ENCODE results near the gene PHACTR1.
"Not testable (repeated sequence)": the region's sequence is repeated elsewhere in the genome, so short reads cannot be mapped to it uniquely, and the experiment has no call there.

PHACTR1 gene

DNA sequence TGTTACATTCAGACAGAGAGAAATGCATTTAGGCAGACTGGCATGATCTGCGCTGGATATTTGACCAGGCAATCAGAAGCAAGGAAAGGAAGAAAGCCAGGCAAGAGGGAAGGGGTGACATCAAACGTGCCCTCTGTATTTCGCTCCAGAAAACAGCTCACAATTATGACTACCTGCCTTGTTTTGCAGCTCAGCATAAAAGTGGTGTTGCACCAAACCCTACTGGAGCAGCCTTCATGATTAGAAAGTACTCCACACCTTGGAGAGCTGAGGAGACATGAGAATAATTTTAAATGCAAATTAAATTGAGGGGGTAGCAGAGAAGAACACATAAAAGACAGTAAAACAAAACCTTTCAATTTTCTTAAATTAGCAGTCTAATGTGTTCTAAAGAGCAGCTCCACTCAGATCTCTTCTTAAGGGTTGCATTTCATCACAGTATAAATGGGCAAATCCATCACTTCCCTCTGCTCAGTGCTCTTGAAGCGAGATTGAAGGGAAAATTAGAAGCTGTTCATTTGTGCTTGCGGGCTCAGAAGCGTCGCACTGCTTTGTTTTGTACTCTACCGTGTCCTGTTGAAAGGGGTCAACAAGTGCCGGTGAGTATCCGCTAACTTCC, at the start of gene PHACTR1:
PHACTR1 (plus strand) TSS at position 470 of the 619 bp plus-strand sequence.
- no peak for DNase-seq

GRCh38 chr6:12666886-12667285, 49.7 kb upstream of the PHACTR1 start:
- no peak for DNase-seq

DNA sequence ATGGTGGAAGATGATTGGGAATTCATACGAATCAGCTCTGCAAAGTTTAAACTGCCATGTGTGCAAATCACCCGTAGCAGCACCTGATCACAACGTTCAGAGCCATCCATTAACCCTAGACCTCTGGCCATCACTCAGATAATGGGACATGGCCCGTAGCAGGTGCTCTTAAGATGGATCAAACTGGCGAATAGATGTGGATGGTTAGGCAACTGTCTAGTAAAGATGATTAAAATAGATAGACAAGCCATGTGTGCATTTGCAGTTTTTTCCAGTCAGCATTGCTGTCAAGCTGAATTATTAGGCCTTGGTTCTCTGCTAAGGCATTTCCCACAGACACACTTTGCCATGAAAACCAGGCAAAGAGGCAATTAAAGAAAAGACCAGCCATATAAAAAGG, 40.6 kb upstream of the PHACTR1 start:
- DNase-seq = no peak

GRCh38 chr6:12679341-12679740, 37.2 kb upstream of the PHACTR1 start:
- no peak for DNase-seq

- DNase-seq = no peak
Measured at GRCh38 chr6:12693122-12693521, 23.4 kb upstream of the PHACTR1 start.

- no peak for DNase-seq
Measured at GRCh38 chr6:12698298-12698697, 18.3 kb upstream of the PHACTR1 start.

DNA sequence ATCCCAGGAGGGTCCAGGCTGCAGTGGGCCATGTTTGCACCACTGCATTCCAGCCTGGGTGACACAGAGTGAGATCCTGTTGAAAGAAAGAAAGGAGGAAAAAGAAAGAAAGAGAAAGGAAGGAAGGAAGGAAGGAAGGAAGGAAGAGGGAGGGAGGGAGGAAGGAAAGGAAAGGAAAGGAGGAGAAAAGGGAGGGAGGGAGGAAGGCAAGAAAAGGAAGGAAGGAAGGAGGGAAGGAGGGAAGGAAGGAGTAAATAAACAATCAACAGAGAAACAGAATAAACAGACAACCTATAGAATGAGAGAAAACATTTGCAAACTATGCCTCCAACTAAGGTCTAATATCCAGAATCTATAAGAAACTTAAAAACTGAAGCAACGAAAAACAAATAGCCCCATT, 11.6 kb upstream of the PHACTR1 start:
- no peak for DNase-seq

DNA sequence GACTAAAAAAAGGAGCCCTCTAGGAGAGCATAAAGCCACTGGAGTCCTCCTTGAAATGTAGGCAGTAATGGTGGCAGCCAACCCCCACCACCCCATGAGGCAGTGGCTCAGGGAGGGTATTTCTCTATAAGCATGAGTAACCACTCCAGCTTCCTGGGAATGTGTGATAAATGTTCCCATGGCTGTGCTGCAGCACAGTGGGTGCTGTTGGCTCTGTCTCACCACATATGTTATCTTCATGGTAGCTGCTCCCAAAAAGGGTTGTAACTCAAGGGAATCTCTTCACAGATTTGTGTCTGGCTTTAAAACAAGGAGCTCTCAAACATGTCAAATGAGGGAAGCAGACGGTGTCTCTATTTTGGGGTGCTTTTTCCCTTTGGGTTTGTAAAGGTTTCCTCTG, 7.5 kb upstream of the PHACTR1 start:
- no peak for DNase-seq

DNA sequence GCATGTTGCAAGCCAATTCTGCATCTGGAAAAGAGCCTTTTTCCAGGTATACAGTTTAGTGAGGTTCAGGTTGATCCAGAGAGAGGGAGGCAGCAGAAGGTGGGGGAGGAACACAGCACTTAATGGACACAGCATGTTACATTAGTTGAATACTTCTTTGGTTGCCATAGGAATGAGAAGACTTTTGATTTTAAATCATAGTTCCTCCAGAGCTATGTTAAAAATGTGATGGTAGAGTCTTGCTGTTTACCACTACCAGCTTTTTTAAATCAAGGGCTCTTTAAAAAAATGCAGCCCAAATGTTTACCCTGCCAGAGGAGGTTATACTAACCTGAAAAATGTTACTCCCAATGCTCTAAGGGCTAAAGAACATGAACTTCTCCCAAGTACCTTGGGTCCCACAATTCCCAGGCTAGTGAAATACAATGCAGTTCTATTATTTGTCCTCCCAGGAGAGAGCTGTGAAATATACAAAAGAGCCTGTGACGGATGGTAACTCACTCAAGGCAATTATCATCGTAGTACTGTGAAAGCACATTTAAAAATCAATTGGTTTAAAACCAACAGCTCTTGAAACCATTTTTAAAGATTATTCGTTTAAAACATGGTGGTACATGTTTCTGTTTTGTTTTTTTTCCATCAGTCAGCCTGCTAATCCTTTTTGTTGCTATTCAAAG, 6.9 kb upstream of the PHACTR1 start:
- no peak for DNase-seq

DNA sequence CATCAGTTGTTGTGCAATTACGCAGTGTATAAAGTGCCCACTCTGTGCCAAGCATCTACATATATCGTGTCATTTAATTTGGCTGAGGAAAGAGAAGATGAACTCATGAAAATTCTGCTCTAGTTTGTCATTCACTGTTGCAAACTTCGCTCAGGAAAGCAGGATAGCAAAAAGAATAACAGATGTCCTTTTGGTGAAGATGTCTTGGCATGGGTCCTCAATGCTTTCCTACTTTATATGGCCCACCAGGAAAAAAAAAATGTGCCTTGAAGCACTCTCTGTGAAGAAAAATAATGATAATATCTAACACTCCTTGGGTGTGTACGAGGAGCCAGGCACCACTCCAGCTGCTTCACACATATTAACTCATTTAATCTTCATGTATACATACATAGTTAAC, 5.6 kb upstream of the PHACTR1 start:
- DNase-seq = no peak

GRCh38 chr6:12714022-12714421, 2.5 kb upstream of the PHACTR1 start:
- no peak for DNase-seq

- DNase-seq = no peak
Measured at GRCh38 chr6:12715437-12715836, 1.1 kb upstream of the PHACTR1 start.

- DNase-seq = no peak
Measured at GRCh38 chr6:12717356-12717755, 789 bp downstream of the PHACTR1 start.

DNA sequence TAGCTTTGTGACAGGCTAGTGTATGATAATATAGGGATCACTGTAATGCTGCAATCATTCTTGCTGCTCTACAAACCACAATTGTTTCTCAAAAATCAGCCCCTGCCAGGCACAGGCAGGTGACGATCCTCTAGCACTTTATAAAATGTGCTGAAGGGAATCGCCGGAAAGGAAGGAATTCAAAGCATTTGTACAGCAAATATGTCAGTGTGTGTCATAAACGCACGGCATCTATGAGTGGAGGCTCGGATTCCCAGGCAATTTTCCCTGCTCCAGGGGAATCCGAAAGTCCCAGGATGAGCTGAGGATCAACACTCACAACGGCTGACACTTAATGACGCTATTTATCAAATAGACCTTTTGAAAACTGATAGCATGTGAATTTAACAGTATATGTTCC, 1.4 kb downstream of the PHACTR1 start:
- no peak for DNase-seq

GRCh38 chr6:12719017-12719416, 2.5 kb downstream of the PHACTR1 start:
- DNase-seq = no peak

DNA sequence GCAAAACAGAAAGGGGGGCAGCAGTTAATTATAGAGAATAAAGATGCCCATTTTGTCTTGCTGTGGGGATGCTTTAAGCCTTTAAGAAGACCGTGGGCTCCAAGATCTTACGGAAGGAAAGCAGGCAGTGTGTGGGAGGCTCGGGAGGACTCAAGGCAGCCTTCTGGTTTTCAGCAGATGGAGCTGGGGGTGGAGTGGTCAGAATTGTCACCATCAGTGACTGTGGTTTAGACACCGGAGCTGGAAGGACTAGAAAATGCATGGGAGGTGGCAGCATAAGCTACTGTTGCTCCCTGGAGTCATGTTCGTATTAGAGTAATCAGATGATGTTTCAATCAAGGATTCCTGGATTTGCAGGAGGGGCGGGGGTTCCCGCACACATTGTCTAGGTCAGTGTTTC, 3.7 kb downstream of the PHACTR1 start:
- DNase-seq = no peak

DNA sequence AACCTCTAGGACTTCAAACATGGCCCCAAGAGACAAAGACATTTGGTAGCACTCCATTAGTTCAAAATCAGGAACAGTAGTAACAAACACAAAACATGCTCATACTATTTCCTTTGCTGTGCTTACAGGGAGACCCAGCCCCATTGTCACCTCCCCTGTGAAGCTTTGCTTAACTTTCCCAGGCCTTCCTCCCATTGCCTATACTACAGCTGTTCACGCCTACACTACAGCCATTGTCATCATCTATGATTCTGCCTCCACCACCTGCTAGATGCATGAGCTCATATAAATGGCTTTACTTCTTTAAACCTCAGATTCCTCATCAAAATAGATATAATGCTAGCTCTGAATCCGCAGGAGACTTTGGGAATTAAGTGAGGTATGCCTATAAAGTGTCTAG, 8.7 kb downstream of the PHACTR1 start:
- DNase-seq = no peak

DNA sequence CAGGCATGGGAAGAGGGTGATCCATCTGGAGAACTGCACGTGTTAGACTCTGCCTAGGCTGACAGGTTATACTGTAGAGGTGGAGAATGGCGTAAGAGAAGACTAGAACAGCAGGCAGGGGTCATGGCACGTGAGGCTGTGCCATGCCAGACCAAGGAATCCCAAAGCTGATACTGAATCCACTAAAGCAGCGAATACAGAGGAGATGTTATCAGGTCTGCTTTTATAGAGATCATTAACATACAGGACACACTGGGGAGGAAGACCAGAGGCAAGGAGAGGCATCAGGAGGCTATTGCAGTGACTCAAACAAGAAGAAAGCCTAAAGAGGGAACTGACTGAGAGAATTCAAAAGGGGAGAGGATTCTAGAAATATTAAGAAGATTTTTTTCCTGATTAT, 12.9 kb downstream of the PHACTR1 start:
- no peak for DNase-seq

DNA sequence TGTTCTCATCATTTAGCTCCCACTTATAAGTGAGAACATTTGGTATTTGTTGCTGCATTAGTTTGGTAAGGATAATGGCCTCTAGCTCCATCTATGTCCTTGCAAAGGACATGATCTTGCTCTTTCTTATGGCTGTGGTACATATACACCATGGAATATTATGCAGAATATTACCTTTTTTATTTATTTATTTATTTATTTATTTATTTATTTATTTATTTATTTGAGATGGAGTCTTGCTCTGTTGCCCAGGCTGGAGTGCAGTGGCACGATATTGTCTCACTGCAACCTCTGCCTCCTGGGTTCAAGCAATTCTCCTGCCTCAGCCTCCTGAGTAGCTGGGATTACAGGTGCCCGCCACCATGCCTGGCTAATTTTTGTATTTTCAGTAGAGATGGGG, 14.2 kb downstream of the PHACTR1 start:
- not testable (repeated sequence) for DNase-seq

DNA sequence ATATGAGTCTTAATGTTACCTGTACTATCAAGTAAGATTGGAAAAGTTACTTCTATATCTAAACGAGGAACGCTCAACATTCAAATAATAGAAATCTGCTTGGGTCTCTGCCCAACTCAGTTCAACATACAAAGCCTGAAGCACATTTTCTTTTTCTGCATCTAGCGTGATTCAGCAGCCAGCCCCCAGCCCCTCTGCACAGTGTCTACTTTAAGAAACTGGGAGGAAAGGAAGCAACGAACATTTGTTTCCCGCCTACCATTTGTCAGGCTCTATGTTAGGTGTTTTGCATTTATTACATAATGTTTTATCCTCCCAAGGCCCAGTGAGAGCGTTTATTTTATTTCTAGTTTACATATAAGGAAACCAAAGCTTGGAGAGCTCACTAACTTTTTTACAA, 17.3 kb downstream of the PHACTR1 start:
- no peak for DNase-seq

- DNase-seq = no peak
Measured at GRCh38 chr6:12735786-12736185, 19.2 kb downstream of the PHACTR1 start.

GRCh38 chr6:12748411-12748810, 31.8 kb downstream of the PHACTR1 start:
- DNase-seq = no peak

- DNase-seq = no peak
Measured at GRCh38 chr6:12748815-12749521, 32.4 kb downstream of the PHACTR1 start.
